WERI-Rb-1 (cell line): ENCODE data around the gene FGFR3.

Source experiments
- DNase-seq: peaks from one replicate; pipeline ENCODE4 v3.0.0-alpha.2; 2020
- H3K27ac ChIP-seq: fragments of 250-450 bp; sonication (Bioruptor Pico); 2 replicates; pipeline ENCODE4 v1.5.1; 2020; ENCODE audit warnings: mild to moderate bottlenecking, moderate library complexity
- H3K27me3 ChIP-seq: fragments of 250-450 bp; sonication (Bioruptor Pico); 2 replicates; pipeline ENCODE4 v1.5.1; 2021; ENCODE audit warnings: mild to moderate bottlenecking, low read depth, moderate library complexity; ENCODE audit not compliant: insufficient read depth, severe bottlenecking
- H3K36me3 ChIP-seq: fragments of 250-450 bp; sonication (Bioruptor Pico); 2 replicates; pipeline ENCODE4 v1.5.1; 2020; ENCODE audit warnings: mild to moderate bottlenecking, moderate library complexity
- H3K4me3 ChIP-seq: 2 replicates; pipeline ENCODE4 v1.5.1; 2011; ENCODE audit warnings: low read depth, mild to moderate bottlenecking, control low read depth, low read length
- H3K9me3 ChIP-seq: fragments of 250-450 bp; sonication (Bioruptor Pico); 2 replicates; pipeline ENCODE4 v1.5.1; 2021; ENCODE audit warnings: mild to moderate bottlenecking, moderate library complexity; ENCODE audit not compliant: severe bottlenecking
- TF ChIP-seq, protein P1 (sequence below): IDR thresholded peaks from 2 replicates; pipeline ENCODE4 v1.5.1; 2011; ENCODE audit warnings: low read depth, mild to moderate bottlenecking, control low read depth, inconsistent platforms, low read length

The FGFR3 gene

DNA sequence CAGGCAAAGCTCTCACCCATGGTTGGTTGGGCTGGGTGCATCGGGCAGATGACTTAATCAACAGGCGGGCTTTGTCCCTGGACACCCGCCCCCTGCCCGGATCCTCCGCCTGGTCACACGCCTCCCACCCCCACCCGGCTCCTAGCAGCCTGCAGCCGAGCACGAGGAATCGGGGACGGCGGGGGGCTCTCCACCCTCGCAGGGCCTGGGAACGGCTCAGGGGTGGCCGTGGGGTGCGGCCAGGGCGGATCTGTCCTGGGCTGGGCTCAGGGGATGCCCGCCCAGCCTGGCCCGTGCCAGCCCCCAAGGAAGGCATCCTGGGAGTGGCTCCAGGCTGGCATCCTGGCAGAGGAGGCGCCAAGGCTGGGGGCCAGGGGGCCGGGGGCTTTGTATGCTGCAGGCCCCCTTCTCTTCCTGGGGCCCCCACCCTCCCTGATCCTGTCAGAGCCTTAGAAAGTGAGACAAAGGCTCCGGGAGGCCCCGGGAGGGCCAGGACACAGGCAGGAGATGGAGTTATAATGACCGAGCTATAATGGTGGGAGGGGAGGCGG is 32.5 kb upstream of the FGFR3 start:
- TF ChIP-seq, protein P1, sequence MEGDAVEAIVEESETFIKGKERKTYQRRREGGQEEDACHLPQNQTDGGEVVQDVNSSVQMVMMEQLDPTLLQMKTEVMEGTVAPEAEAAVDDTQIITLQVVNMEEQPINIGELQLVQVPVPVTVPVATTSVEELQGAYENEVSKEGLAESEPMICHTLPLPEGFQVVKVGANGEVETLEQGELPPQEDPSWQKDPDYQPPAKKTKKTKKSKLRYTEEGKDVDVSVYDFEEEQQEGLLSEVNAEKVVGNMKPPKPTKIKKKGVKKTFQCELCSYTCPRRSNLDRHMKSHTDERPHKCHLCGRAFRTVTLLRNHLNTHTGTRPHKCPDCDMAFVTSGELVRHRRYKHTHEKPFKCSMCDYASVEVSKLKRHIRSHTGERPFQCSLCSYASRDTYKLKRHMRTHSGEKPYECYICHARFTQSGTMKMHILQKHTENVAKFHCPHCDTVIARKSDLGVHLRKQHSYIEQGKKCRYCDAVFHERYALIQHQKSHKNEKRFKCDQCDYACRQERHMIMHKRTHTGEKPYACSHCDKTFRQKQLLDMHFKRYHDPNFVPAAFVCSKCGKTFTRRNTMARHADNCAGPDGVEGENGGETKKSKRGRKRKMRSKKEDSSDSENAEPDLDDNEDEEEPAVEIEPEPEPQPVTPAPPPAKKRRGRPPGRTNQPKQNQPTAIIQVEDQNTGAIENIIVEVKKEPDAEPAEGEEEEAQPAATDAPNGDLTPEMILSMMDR, result no peak
- Histone ChIP-seq H3K27ac (peak overlapping the region; percentile 78), H3K4me3 (no peak overlapping the region), H3K27me3 (no peaks in the 10 kb centered on the region), H3K36me3 (no peaks in the 10 kb centered on the region), H3K9me3 (no peaks in the 10 kb centered on the region)
- DNase-seq, result no peak

DNA sequence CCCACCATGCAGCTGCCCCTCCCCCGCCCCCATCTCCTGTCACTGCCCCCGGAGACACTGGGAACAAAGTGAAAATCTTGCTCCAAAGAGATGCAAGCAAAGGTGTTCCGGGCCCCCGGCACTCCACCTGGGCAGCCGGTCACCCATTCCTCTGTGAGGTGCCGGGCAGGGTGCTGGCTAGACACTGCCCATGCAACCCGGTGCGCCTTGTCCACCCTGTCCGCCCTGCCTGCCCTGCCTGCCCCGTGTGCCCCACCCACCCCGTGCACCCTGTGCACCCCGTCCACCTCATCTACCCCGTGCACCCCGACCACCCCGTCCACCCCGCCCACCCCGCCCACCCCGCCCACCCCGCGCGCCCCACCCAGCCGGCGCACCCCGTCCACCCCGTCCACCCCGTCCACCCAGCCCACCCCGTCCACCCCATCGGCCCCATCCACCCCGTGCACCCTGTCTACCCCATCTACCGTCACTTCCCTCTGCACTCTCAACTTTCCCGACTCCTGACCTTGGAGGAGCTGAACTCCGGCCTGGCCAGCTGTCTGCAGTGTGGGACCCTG is 31.9 kb upstream of the FGFR3 start:
- no peaks in the 10 kb centered on the region for H3K9me3 ChIP-seq
- no peak overlapping the region for H3K4me3 ChIP-seq
- no peaks in the 10 kb centered on the region for H3K36me3 ChIP-seq
- H3K27ac ChIP-seq, result no peak overlapping the region
- DNase-seq, result no peak
- TF ChIP-seq, protein P1, result no peak
- no peaks in the 10 kb centered on the region for H3K27me3 ChIP-seq

DNA sequence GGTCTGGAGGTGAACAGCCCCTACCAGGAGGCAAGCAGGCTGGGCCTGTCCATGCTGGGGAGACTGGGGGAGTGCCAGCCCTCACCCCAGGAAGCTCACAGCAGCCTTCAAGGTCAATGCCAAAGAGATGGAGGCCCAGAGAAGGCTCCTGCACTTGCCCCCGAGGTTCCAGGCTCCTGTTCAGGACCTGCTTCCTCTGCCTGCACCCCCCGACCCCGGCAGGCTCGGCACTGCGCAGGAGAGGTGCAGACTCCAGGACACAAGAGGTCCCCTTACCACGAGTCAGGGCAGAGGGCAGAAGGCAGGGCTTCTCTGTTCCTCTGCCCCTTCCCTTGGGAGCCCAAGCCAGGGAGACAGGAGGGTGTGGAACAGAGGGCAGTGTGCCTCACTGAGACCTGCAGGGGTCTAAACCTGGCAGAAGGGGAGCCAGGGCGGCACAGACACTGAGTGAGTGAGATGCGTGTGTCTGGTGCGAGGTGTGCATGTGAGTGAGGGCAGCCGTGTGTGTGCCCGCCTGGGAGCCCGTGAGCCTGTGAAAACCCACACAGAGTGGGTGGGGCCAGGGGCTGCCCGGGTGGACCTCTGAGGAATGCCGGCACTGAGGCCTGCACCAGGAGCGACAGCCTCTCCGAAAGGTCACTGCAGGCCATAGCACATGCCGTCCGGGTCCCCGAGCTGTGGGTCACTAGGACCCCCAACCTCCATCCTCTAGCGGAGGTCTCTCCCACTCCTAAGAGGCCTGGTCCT is 30.7 kb upstream of the FGFR3 start:
- TF ChIP-seq, protein P1, result no peak
- DNase-seq, result no peak
- H3K4me3 ChIP-seq, result no peak overlapping the region
- H3K9me3 ChIP-seq, result no peaks in the 10 kb centered on the region
- H3K36me3 ChIP-seq, result no peaks in the 10 kb centered on the region
- no peak overlapping the region for H3K27ac ChIP-seq
- no peaks in the 10 kb centered on the region for H3K27me3 ChIP-seq

DNA sequence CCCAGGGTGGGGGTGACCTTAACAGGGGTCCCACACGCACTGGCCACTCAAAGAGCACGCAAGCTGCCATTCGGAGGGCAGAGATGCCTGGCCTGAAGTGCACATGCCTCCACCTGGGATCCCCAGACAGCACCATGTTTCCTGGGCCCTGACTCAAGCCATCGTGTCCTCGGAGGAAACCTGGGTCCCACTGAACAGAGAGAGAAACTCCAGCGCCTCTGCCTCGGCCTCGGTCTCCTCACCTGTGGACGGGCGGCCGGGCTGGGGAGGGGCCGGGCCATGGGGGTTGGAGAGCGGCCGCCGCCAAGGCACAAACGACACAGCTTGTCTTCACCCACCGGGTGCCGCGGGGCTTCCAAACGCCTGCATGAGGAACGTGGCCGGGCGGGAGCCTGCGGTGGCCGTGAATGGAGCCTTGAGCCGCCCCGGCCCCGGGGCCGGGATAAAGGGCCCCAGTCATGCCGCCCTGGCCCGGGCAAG is 30.0 kb upstream of the FGFR3 start:
- TF ChIP-seq, protein P1, result no peak
- Histone ChIP-seq H3K4me3 (no peak overlapping the region), H3K36me3 (no peaks in the 10 kb centered on the region), H3K9me3 (no peaks in the 10 kb centered on the region), H3K27me3 (no peaks in the 10 kb centered on the region), H3K27ac (no peak overlapping the region)
- DNase-seq, result no peak

DNA sequence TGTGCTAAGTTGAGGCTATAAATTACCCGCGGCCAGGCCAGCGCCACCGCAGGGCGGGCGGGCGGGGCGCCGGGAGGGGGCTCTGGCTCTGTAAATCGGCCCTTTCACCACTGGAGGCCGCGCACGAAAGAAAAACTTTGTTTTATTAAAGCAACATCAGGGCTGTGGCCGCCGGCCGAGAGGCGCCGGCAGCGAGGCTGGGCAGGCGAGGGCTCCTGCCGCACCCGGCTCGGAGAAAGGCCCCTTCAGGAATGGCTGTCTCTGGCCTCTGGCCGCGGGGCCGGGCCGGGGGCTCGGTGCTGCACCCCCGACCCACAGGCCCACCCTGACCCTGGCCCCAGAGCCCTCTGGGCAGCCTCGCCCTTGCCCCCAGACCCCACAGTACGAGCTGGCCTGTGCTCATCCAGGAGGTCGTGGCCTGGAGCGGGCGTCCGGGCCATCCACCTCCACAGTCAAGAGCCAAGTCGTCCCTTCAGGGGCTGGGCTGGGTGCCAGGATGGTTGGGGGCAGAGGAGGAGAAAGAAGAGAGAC is 29.5 kb upstream of the FGFR3 start:
- Histone ChIP-seq H3K4me3 (no peak overlapping the region), H3K9me3 (no peaks in the 10 kb centered on the region), H3K36me3 (no peaks in the 10 kb centered on the region), H3K27me3 (no peaks in the 10 kb centered on the region), H3K27ac (no peak overlapping the region; the same call in 1 of the 2 replicates)
- TF ChIP-seq, protein P1, result no peak
- no peak for DNase-seq
